Neuronal stem cell (in vitro differentiated cells): ENCODE results near the gene ELAVL3.
A peak's percentile ranks its signal among the peaks of the same experiment; 100 is the strongest.

ENCODE experiments used
- DNase-seq: peaks from one replicate; pipeline ENCODE4 v3.0.0-alpha.2; 2013; ENCODE audit warnings: low spot score
- H2AFZ ChIP-seq: one replicate; pipeline ENCODE4 v1.6.1; 2013; ENCODE audit warnings: mild to moderate bottlenecking, low read length, inconsistent platforms
- H2AK5ac ChIP-seq: 2 replicates; pipeline ENCODE4 v1.6.1; 2013; ENCODE audit warnings: low read depth, mild to moderate bottlenecking, inconsistent platforms, low read length, moderate library complexity, mixed read lengths
- H2BK120ac ChIP-seq: 2 replicates; pipeline ENCODE4 v1.6.1; 2013; ENCODE audit warnings: low read depth, mild to moderate bottlenecking, inconsistent platforms, low read length, moderate library complexity, mixed read lengths
- H2BK12ac ChIP-seq: one replicate; pipeline ENCODE4 v1.6.1; 2013; ENCODE audit warnings: low read length, inconsistent platforms
- H2BK15ac ChIP-seq: 2 replicates; pipeline ENCODE4 v1.6.1; 2013; ENCODE audit warnings: mild to moderate bottlenecking, low read length, inconsistent platforms, mixed read lengths
- H2BK5ac ChIP-seq: one replicate; pipeline ENCODE4 v1.6.1; 2013; ENCODE audit warnings: inconsistent platforms, mild to moderate bottlenecking, low read length, moderate library complexity
- H3K14ac ChIP-seq: one replicate; pipeline ENCODE4 v1.6.1; 2013; ENCODE audit warnings: low read length, inconsistent platforms
- H3K18ac ChIP-seq: 2 replicates; pipeline ENCODE4 v1.6.1; 2013; ENCODE audit warnings: low read length, inconsistent platforms
- H3K23ac ChIP-seq: 2 replicates; pipeline ENCODE4 v1.6.1; 2013; ENCODE audit warnings: low read depth, mild to moderate bottlenecking, mixed read lengths, low read length, inconsistent platforms; ENCODE audit not compliant: poor library complexity
- H3K27ac ChIP-seq: replicated peaks from 3 replicates; pipeline ENCODE4 v1.5.1; 2013; ENCODE audit warnings: low read length, inconsistent platforms
- H3K27me3 ChIP-seq, 3 experiments: 2 replicates each; pipeline ENCODE4 v1.6.1; 2013; ENCODE audit warnings: low read length in 3 of 3, mild to moderate bottlenecking in 2 of 3, inconsistent platforms in 1 of 3, low read depth in 1 of 3, mixed read lengths in 1 of 3, moderate library complexity in 1 of 3; ENCODE audit not compliant: control insufficient read depth in 3 of 3, insufficient read depth in 3 of 3
- H3K36me3 ChIP-seq, 2 donors: replicated peaks in 1 of 2; 2 replicates each; pipeline ENCODE4 v1.6.1; 2013; ENCODE audit warnings: low read length in 2 of 2; ENCODE audit not compliant: control insufficient read depth in 2 of 2, insufficient read depth in 2 of 2
- H3K4ac ChIP-seq: 2 replicates; pipeline ENCODE4 v1.6.1; 2013; ENCODE audit warnings: inconsistent platforms, mild to moderate bottlenecking, low read length, moderate library complexity
- H3K4me1 ChIP-seq, 2 donors: 1 replicate in 1 of 2; 2 replicates in 1 of 2; pipeline ENCODE4 v1.6.1; 2013; ENCODE audit warnings: low read length in 2 of 2, low read depth in 1 of 2; ENCODE audit not compliant: control insufficient read depth in 2 of 2, insufficient read depth in 1 of 2
- H3K4me2 ChIP-seq: one replicate; pipeline ENCODE4 v1.6.1; 2013; ENCODE audit warnings: mild to moderate bottlenecking, low read length, inconsistent platforms; ENCODE audit not compliant: insufficient read depth, poor library complexity, severe bottlenecking
- H3K4me3 ChIP-seq, 2 donors: 2 replicates each; pipeline ENCODE4 v1.5.1; 2013; ENCODE audit warnings: low read length in 2 of 2, mild to moderate bottlenecking in 2 of 2, inconsistent platforms in 1 of 2, moderate library complexity in 1 of 2
- H3K79me1 ChIP-seq: one replicate; pipeline ENCODE4 v1.6.1; 2013; ENCODE audit warnings: low read depth, mild to moderate bottlenecking, inconsistent platforms, low read length, moderate library complexity
- H3K9ac ChIP-seq: one replicate; pipeline ENCODE4 v1.6.1; 2013; ENCODE audit warnings: mild to moderate bottlenecking, low read depth, low read length, inconsistent platforms; ENCODE audit not compliant: poor library complexity
- H3K9me3 ChIP-seq, 2 donors: replicated peaks in 1 of 2; 2 replicates each; pipeline versions ENCODE3 to v1.6.1; 2013; ENCODE audit warnings: low read length in 2 of 2, mild to moderate bottlenecking in 2 of 2, inconsistent platforms in 1 of 2, low read depth in 1 of 2, mixed read lengths in 1 of 2, moderate library complexity in 1 of 2; ENCODE audit not compliant: control insufficient read depth in 2 of 2, insufficient read depth in 1 of 2
- H4K8ac ChIP-seq: one replicate; pipeline ENCODE4 v1.6.1; 2013; ENCODE audit warnings: low read depth, mild to moderate bottlenecking, inconsistent platforms, low read length, moderate library complexity
- H4K91ac ChIP-seq: one replicate; pipeline ENCODE4 v1.6.1; 2013; ENCODE audit warnings: low read length, low read depth, mild to moderate bottlenecking, inconsistent platforms; ENCODE audit not compliant: poor library complexity
- WGBS, 2 donors: extraction: QIAGEN DNeasy Blood & Tissue Kit; methylation state at CpG; one replicate each; pipeline ENCODE4 v1.1.7; 2013; ENCODE audit warnings: missing lambda C conversion rate in 2 of 2, mixed read lengths in 1 of 2; ENCODE audit not compliant: insufficient read length in 2 of 2, insufficient replicate concordance in 1 of 2; ENCODE audit errors: extremely low coverage in 2 of 2; 5-methylcytosine and 5-hydroxymethylcytosine counted together

The ELAVL3 gene

DNA sequence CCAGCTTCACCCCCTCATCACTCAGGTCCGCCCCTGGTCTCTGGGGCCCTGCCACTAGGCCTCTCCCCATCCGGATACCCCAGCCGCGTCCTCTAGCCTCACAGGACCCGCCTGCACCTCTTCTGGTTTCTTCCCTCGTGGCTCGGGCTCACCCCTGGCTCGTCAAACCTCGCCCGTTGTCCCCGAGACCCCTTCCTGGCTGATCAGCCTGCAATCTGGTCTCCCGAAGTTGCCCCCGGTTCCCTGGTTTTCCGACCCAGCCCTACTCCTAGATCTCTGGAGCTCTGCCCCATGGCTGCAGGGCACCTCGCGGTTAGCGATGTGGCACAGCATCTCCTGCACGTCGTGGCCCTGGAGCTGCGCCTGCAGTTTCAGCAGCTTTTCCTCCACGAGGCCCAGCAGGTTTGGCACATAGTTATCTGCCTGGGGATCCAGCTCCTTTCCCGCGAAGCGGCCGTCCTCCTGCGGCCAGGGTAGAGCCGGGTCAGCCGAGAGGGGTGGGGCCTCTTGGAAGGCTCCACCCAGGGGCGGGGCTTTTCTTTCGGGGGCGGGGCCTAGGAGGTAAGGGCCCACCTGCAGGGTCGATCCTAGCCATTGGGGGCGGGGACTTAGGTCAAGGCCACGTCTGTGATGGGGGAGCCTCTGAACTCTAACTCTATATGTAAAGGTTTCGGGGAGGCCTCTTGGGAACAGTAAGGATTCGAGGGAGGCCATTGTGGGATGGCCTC lies 59.3 kb downstream of the ELAVL3 start:
- Histone ChIP-seq H2BK120ac (no peak overlapping the region), H3K79me1 (no peaks in the 10 kb centered on the region), H3K36me3 (no peaks in the 10 kb centered on the region), H4K8ac (no peak overlapping the region), H3K9ac (peak overlapping the region; percentile 37), H2AFZ (peak overlapping the region; percentile 88), H3K14ac (peak overlapping the region; percentile 82), H2AK5ac (peak overlapping the region; percentile 75), H3K9me3 (peaks cover 13 to 14% of the 10 kb centered on the region in 2 donors), H2BK15ac (no peak overlapping the region), H3K4me3 (no peak overlapping the region), H3K4me2 (no peak overlapping the region), H2BK5ac (peak overlapping the region; percentile 87), H4K91ac (no peak overlapping the region), H3K18ac (peak overlapping the region; percentile 90), H3K23ac (peak overlapping the region; percentile 86), H3K27me3 (peaks cover 44 to 75% (median 73%) of the 10 kb centered on the region in 3 experiments), H3K4me1 (peaks cover 13 to 16% of the 10 kb centered on the region in 2 donors), H3K27ac (no peak overlapping the region), H3K4ac (peak overlapping the region; percentile 37), H2BK12ac (peak overlapping the region; percentile 73)
- no CpG with 5 or more reads among the region's 36 CpGs for WGBS, 2 donors
- DNase-seq: no peak

DNA sequence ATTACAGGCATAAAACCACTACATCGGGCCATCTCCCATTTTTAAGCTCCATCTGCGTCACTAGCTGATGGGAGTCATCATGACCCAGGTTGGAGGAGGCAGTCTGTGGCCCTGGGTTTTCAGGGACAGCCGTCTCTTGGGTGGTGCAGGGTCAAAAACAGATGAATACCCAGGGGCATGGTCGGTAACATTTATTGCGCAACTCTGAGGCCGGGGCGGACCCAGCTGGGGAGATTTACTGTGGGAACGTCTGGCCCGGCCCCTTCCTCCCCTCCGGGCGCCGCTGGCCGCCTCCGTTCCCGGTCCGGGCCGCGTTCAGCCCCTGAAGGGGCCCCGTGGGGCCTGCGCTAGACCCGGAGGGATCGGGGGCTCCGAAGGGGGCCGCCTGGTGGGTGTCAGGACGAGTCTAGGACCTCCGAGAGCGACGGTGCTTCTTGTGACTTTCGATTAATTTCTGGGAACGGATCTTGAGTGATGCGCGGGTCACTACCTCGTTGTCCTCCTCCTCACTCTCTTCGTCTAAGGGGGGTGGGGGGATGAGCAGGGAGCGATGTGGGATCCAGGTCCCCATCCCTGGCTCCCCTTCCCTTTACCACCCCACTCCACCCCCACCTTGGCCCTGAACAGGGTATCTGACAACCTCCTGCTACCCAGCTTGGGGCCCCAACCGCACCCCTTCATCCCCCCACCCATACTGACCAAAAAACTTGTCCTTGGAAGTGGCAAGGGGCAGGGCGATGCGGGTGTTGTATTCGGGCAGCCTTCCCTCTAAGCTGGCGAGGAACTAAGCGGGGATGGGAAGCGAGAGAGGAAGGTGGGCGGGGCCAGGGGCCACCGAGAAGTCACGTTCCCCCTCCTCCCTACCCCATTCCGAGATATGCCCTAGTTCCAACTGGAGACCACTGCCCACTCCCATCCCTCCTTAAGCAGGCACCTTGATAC lies 60.1 kb downstream of the ELAVL3 start:
- peak overlapping the region; percentile 75 for H2AK5ac ChIP-seq
- H2AFZ ChIP-seq: peak overlapping the region; percentile 88
- H3K4me3 ChIP-seq: peak overlapping the region in 1 of 2 donors; percentile 26
- no peaks in the 10 kb centered on the region for H3K36me3 ChIP-seq
- H3K4me1 ChIP-seq: peaks cover 13 to 16% of the 10 kb centered on the region in 2 donors
- H3K23ac ChIP-seq: peak overlapping the region; percentile 86
- H3K27me3 ChIP-seq: peaks cover 44 to 75% (median 73%) of the 10 kb centered on the region in 3 experiments
- H3K14ac ChIP-seq: peak overlapping the region; percentile 21
- H2BK5ac ChIP-seq: peak overlapping the region; percentile 87
- no peak overlapping the region for H3K4ac ChIP-seq
- H3K9me3 ChIP-seq: peaks cover 13 to 14% of the 10 kb centered on the region in 2 donors
- no peak overlapping the region for H3K27ac ChIP-seq
- H2BK12ac ChIP-seq: no peak overlapping the region
- no peak overlapping the region for H4K91ac ChIP-seq
- peak overlapping the region; percentile 90 for H3K18ac ChIP-seq
- WGBS, 2 donors: no CpG with 5 or more reads among the region's 46 CpGs
- peak overlapping the region; percentile 45 for H3K4me2 ChIP-seq
- H3K79me1 ChIP-seq: no peaks in the 10 kb centered on the region
- peak overlapping the region; percentile 72 for H3K9ac ChIP-seq
- no peak overlapping the region for H2BK120ac ChIP-seq
- no peak for DNase-seq
- H2BK15ac ChIP-seq: peak overlapping the region; percentile 81
- no peak overlapping the region for H4K8ac ChIP-seq

DNA sequence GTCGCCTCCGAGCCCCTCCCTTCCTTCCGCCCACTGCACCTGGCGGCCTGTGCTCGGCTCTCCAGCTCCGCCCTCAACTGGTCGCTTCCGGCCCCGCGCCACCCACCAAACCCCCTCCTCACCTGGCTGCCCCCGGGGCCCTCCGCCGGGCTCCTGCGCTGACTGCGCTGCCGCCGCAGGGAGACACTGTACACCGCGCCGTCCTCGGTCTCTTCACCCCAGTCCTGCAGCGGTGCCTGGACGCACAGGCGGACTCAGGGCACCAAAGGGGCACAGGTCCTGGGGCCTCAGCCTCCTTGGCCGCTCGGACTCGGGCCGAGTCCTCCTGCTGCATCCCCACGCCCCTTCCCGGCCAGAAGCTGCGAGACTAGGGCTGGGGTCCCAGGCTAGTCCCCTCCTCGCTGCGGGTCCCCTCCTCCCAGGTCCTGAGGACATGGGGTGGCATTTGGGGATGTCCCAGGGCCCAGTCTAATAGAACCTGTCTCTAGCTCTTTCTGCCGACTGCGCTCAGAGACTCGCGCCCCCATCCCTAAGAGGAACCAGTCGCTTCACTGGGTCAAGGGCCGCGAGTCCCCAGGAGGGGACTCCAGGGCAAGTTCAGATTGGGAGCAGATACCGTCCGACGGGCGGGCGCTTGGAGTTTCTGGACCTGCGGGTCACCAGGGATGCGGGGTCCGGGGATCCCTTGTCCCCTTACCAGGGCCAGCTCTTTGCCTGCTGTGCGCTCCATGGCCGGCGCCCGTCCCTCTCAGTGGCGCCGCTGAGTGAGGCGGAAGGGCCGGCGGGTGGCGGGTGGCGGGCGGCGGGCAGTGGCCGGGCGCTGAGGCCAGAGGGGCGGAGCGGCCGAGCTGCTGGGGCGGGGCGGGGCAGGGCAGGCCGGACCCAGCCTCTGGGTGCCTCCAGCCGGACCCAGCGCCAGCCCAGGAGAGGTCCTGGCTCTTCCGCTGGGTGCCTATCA lies 62.0 kb downstream of the ELAVL3 start, which contains the start of gene RGL3:
Gene RGL3, minus strand, starts transcription at position 766 of the 958 bp plus-strand sequence. Its CDS starts 36 bp downstream, at position 730.
- no CpG with 5 or more reads among the region's 72 CpGs for WGBS, 2 donors
- Histone ChIP-seq H2BK120ac (no peak within 1 kb of the TSS), H2AFZ (peak within 1 kb of the TSS; percentile 75), H2BK5ac (no peak within 1 kb of the TSS), H3K4ac (no peak within 1 kb of the TSS), H3K18ac (peak within 1 kb of the TSS; percentile 89), H4K8ac (no peak within 1 kb of the TSS), H2BK12ac (no peak within 1 kb of the TSS), H3K27me3 (peaks cover 43 to 72% (median 71%) of the 10 kb centered on the region in 3 experiments), H3K27ac (no peak within 1 kb of the TSS), H3K4me3 (peak within 1 kb of the TSS; percentile 35 to 72), H3K4me1 (peaks cover 13 to 16% of the 10 kb centered on the region in 2 donors), H3K14ac (peak within 1 kb of the TSS; percentile 4), H3K9ac (peak within 1 kb of the TSS; percentile 80), H2BK15ac (peak within 1 kb of the TSS; percentile 15), H3K4me2 (peak within 1 kb of the TSS; percentile 84), H3K9me3 (peaks cover 13 to 14% of the 10 kb centered on the region in 2 donors), H3K36me3 (no peaks in the 10 kb centered on the region), H3K79me1 (no peaks in the 10 kb centered on the region), H4K91ac (no peak within 1 kb of the TSS), H3K23ac (peak within 1 kb of the TSS; percentile 44), H2AK5ac (no peak within 1 kb of the TSS)
- DNase-seq: no peak
